HepG2 (cell line): ENCODE results near the gene SLC5A5. TPM values are rescaled to one million over a fixed set of nuclear protein-coding genes. Genes with fewer than 3 reads are reported as not detected.

Experiments
- AGO1 ChIP-seq: fragments of 200-400 bp; formaldehyde crosslinking; IDR thresholded peaks from 2 replicates; pipeline ENCODE4 v1.6.1; 2017; ENCODE audit warnings: mild to moderate bottlenecking, low read depth, low read length, moderate library complexity; ENCODE audit not compliant: poor library complexity, severe bottlenecking
- MIXL1 ChIP-seq: IDR thresholded peaks from 2 replicates; pipeline ENCODE4 v1.6.1; 2016
- NPAS2 ChIP-seq: sonication (generic); formaldehyde crosslinking; IDR thresholded peaks from 2 replicates; pipeline ENCODE4 v1.8.0; 2022; ENCODE audit warnings: mild to moderate bottlenecking, missing genetic modification reagents, borderline replicate concordance
- SAP130 ChIP-seq: IDR thresholded peaks from 2 replicates; pipeline ENCODE4 v1.6.1; 2016; ENCODE audit warnings: low read depth
- SIX4 ChIP-seq: sonication (generic); formaldehyde crosslinking; IDR thresholded peaks from 2 replicates; pipeline ENCODE4 v1.4.0; 2020; ENCODE audit warnings: missing genetic modification reagents
- SUZ12 ChIP-seq: fragments of 150-350 bp; IDR thresholded peaks from 2 replicates; pipeline ENCODE4 v1.6.1; 2014; ENCODE audit warnings: low read depth, low read length
- ZMYM4 ChIP-seq: sonication (generic); formaldehyde crosslinking; IDR thresholded peaks from 2 replicates; pipeline ENCODE4 v1.8.1; 2023; ENCODE audit warnings: mild to moderate bottlenecking, missing genetic modification reagents
- ZSCAN30 ChIP-seq: sonication (generic); formaldehyde crosslinking; IDR thresholded peaks from 2 replicates; pipeline ENCODE4 v1.5.0; 2020; ENCODE audit warnings: mild to moderate bottlenecking, missing genetic modification reagents
- polyA plus RNA-seq, 8 experiments: library from polyadenylated mRNA; depleted of rRNA in 3 of 8; stranded (reverse) in 7 of 8; unstranded in 1 of 8; fragments of >200 nt; fragmentation: Illumina TruSeq in 4 of 8; extraction: Trizol in 4 of 8; gene quantifications; 2 replicates each; pipeline versions ENCODE4 v1.2.1 to v1.2.3, GENCODE V29; 2011 to 2016; ENCODE audit warnings: low read depth in 4 of 8, missing spikeins in 1 of 8, mixed read lengths in 1 of 8; ENCODE audit not compliant: insufficient read depth in 1 of 8
- total RNA-seq, 5 experiments: library from RNA; depleted of rRNA; stranded (reverse); fragments of >200 nt; fragmentation: Illumina TruSeq; extraction: Trizol; gene quantifications; 2 replicates each; pipeline ENCODE4 v1.2.3, GENCODE V29; 2016; ENCODE audit warnings: low read depth in 1 of 5
- TF ChIP-seq, protein P1 (sequence below): sonication (generic); formaldehyde crosslinking; IDR thresholded peaks from 2 replicates; pipeline ENCODE4 v1.9.0; 2022; ENCODE audit warnings: missing genetic modification reagents, mild to moderate bottlenecking, borderline replicate concordance
- TF ChIP-seq, protein P2 (sequence below): IDR thresholded peaks from 2 replicates; pipeline ENCODE4 v1.6.1; 2016; ENCODE audit warnings: low read depth, control low read depth
- TF ChIP-seq, protein P3 (sequence below), 2 experiments: fragments of 450-650 bp in 1 of 2; sonication (generic) in 1 of 2; formaldehyde crosslinking; IDR thresholded peaks; 2 replicates each; pipeline versions ENCODE4 v1.5.0 to v1.8.0; 2020 to 2022; ENCODE audit warnings: mild to moderate bottlenecking in 1 of 2, missing genetic modification reagents in 1 of 2
- TF ChIP-seq, protein P4 (sequence below): sonication (generic); formaldehyde crosslinking; IDR thresholded peaks from 2 replicates; pipeline ENCODE4 v1.5.0; 2020; ENCODE audit warnings: mild to moderate bottlenecking, missing genetic modification reagents
- TF ChIP-seq, protein P5 (sequence below): IDR thresholded peaks from 2 replicates; pipeline ENCODE4 v1.6.1; 2012; ENCODE audit warnings: inconsistent platforms
- TF ChIP-seq, protein P6 (sequence below): sonication (generic); formaldehyde crosslinking; IDR thresholded peaks from 2 replicates; pipeline ENCODE4 v1.5.0; 2020; ENCODE audit warnings: mild to moderate bottlenecking, missing genetic modification reagents, borderline replicate concordance
- TF ChIP-seq, protein P7 (sequence below): sonication (generic); formaldehyde crosslinking; IDR thresholded peaks from 2 replicates; pipeline ENCODE4 v1.4.0; 2020; ENCODE audit warnings: missing genetic modification reagents, mild to moderate bottlenecking, borderline replicate concordance

SLC5A5 gene
- total and polyA plus RNA-seq, 2 of the 13 experiments (the other 11 are each of a cell fraction or from before 2014, with no cell fraction given), result not detected

DNA sequence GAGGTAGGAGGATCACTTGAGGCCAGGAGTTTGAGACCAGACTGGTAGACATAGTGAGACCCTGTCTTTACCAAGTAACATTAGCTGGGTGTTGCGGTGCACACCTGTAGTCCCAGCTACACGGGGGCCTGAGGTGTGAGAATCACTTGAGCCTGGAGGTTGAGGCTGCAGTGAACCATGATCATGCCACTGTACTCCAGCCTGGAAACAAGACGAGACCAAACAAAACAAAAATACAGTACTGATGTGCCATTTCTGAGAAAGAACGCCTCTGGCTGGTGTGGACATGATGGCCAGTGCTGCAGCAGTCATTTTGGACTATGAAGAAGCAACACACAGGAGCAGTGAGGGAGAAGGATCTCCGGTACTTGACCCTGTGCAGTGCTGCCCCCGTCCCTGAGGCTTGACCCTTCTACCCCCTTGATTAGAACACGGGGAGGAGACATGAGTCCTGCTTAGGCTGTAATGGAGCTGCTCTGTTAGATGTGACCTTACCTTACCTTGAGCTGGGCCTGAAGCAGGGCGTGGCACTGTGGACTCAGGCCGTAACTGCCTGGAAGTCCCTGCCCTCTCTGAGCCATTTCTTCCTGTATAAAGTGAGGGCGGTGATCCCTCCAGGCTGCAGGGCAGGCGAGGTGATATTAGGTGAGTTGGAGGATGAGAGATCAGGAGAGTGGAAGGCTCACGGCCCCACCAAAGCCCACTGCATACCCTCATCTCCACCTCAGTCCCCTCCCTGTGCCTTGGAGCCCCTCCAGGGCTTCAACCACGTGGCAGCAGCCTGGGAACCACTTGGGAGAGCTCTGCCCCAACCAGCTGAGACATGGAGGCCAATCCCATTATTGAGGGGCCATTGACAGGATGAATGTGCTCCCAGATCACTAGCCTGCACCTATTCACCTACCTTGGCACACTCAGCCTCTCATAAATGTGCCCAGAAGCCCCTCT is 6.1 kb upstream of the SLC5A5 start (continued):
- TF ChIP-seq, protein P1, sequence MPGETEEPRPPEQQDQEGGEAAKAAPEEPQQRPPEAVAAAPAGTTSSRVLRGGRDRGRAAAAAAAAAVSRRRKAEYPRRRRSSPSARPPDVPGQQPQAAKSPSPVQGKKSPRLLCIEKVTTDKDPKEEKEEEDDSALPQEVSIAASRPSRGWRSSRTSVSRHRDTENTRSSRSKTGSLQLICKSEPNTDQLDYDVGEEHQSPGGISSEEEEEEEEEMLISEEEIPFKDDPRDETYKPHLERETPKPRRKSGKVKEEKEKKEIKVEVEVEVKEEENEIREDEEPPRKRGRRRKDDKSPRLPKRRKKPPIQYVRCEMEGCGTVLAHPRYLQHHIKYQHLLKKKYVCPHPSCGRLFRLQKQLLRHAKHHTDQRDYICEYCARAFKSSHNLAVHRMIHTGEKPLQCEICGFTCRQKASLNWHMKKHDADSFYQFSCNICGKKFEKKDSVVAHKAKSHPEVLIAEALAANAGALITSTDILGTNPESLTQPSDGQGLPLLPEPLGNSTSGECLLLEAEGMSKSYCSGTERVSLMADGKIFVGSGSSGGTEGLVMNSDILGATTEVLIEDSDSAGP (CRISPR knock-in tag), result peak; percentile 40; the same call in 1 of the 2 replicates
- TF ChIP-seq SIX4 (CRISPR knock-in tag) (no peak), NPAS2 (no peak), MIXL1 (CRISPR knock-in tag) (no peak), AGO1 (peak; percentile 80), SUZ12 (no peak), ZMYM4 (CRISPR knock-in tag) (no peak), SAP130 (CRISPR knock-in tag) (0 out of 2 replicates have a peak, but pooled peaks have one; percentile 10), ZSCAN30 (CRISPR knock-in tag) (no peak)
- TF ChIP-seq, protein P2, sequence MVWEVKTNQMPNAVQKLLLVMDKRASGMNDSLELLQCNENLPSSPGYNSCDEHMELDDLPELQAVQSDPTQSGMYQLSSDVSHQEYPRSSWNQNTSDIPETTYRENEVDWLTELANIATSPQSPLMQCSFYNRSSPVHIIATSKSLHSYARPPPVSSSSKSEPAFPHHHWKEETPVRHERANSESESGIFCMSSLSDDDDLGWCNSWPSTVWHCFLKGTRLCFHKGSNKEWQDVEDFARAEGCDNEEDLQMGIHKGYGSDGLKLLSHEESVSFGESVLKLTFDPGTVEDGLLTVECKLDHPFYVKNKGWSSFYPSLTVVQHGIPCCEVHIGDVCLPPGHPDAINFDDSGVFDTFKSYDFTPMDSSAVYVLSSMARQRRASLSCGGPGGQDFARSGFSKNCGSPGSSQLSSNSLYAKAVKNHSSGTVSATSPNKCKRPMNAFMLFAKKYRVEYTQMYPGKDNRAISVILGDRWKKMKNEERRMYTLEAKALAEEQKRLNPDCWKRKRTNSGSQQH (CRISPR knock-in tag), result no peak
- TF ChIP-seq, protein P3, sequence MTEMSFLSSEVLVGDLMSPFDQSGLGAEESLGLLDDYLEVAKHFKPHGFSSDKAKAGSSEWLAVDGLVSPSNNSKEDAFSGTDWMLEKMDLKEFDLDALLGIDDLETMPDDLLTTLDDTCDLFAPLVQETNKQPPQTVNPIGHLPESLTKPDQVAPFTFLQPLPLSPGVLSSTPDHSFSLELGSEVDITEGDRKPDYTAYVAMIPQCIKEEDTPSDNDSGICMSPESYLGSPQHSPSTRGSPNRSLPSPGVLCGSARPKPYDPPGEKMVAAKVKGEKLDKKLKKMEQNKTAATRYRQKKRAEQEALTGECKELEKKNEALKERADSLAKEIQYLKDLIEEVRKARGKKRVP (CRISPR knock-in tag; IDR thresholded peaks at IDR 0.05), result no peak
- TF ChIP-seq, protein P4, sequence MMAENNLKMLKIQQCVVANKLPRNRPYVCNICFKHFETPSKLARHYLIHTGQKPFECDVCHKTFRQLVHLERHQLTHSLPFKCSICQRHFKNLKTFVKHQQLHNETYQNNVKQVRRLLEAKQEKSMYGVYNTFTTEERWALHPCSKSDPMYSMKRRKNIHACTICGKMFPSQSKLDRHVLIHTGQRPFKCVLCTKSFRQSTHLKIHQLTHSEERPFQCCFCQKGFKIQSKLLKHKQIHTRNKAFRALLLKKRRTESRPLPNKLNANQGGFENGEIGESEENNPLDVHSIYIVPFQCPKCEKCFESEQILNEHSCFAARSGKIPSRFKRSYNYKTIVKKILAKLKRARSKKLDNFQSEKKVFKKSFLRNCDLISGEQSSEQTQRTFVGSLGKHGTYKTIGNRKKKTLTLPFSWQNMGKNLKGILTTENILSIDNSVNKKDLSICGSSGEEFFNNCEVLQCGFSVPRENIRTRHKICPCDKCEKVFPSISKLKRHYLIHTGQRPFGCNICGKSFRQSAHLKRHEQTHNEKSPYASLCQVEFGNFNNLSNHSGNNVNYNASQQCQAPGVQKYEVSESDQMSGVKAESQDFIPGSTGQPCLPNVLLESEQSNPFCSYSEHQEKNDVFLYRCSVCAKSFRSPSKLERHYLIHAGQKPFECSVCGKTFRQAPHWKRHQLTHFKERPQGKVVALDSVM, result peak; percentile 91
- TF ChIP-seq, protein P5, sequence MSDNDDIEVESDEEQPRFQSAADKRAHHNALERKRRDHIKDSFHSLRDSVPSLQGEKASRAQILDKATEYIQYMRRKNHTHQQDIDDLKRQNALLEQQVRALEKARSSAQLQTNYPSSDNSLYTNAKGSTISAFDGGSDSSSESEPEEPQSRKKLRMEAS, result peak; percentile 21; the same call in 1 of the 2 replicates
- TF ChIP-seq, protein P6, sequence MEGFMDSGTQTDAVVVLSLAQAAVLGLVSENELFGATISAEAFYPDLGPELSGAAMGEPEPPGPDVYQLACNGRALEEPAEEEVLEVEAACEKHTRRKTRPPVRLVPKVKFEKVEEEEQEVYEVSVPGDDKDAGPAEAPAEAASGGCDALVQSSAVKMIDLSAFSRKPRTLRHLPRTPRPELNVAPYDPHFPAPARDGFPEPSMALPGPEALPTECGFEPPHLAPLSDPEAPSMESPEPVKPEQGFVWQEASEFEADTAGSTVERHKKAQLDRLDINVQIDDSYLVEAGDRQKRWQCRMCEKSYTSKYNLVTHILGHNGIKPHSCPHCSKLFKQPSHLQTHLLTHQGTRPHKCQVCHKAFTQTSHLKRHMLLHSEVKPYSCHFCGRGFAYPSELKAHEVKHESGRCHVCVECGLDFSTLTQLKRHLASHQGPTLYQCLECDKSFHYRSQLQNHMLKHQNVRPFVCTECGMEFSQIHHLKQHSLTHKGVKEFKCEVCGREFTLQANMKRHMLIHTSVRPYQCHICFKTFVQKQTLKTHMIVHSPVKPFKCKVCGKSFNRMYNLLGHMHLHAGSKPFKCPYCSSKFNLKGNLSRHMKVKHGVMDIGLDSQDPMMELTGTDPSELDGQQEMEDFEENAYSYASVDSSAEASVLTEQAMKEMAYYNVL (CRISPR knock-in tag), result no peak
- TF ChIP-seq, protein P7, sequence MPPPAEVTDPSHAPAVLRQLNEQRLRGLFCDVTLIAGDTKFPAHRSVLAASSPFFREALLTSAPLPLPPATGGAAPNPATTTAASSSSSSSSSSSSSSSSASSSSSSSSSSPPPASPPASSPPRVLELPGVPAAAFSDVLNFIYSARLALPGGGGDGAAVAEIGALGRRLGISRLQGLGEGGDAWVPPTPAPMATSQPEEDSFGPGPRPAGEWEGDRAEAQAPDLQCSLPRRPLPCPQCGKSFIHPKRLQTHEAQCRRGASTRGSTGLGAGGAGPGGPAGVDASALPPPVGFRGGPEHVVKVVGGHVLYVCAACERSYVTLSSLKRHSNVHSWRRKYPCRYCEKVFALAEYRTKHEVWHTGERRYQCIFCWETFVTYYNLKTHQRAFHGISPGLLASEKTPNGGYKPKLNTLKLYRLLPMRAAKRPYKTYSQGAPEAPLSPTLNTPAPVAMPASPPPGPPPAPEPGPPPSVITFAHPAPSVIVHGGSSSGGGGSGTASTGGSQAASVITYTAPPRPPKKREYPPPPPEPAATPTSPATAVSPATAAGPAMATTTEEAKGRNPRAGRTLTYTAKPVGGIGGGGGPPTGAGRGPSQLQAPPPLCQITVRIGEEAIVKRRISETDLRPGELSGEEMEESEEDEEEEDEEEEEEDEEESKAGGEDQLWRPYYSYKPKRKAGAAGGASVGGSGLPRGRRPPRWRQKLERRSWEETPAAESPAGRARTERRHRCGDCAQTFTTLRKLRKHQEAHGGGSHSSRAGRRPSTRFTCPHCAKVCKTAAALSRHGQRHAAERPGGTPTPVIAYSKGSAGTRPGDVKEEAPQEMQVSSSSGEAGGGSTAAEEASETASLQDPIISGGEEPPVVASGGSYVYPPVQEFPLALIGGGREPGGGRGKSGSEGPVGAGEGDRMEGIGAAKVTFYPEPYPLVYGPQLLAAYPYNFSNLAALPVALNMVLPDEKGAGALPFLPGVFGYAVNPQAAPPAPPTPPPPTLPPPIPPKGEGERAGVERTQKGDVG, result 0 out of 2 replicates have a peak, but pooled peaks have one; percentile 18
